RWPE2 (cell line): ENCODE data around the gene C2orf42.
"Not testable (repeated sequence)": the region's sequence is repeated elsewhere in the genome, so short reads cannot be mapped to it uniquely, and the experiment has no call there.

Experiments
- ATAC-seq: fragments of 200-7000 bp; cut with Tn5 transposase; 3 replicates; pipeline ENCODE4 v1.9.1; 2021; ENCODE audit warnings: low read depth
- DNase-seq: peaks from one replicate; pipeline ENCODE4 v3.0.0-alpha.2; 2020; ENCODE audit warnings: low spot score
- H3K27ac ChIP-seq: fragments of 450-650 bp; 2 replicates; pipeline ENCODE4 v1.5.1; 2017; ENCODE audit warnings: mild to moderate bottlenecking; ENCODE audit not compliant: poor library complexity, severe bottlenecking
- H3K27me3 ChIP-seq: fragments of 250-450 bp; sonication (Bioruptor Pico); 2 replicates; pipeline ENCODE4 v1.5.1; 2021; ENCODE audit warnings: mild to moderate bottlenecking, moderate library complexity; ENCODE audit not compliant: insufficient read depth, poor library complexity, severe bottlenecking
- H3K36me3 ChIP-seq: fragments of 250-450 bp; sonication (Bioruptor Pico); 2 replicates; pipeline ENCODE4 v1.5.1; 2020; ENCODE audit warnings: low read depth, mild to moderate bottlenecking, moderate library complexity
- H3K4me1 ChIP-seq: fragments of 250-450 bp; sonication (Bioruptor Pico); 2 replicates; pipeline ENCODE4 v1.5.1; 2021; ENCODE audit warnings: mild to moderate bottlenecking, moderate library complexity; ENCODE audit not compliant: insufficient read depth, poor library complexity, severe bottlenecking
- H3K4me3 ChIP-seq: fragments of 250-450 bp; sonication (Bioruptor Pico); 2 replicates; pipeline ENCODE4 v1.5.1; 2021; ENCODE audit warnings: mild to moderate bottlenecking, moderate library complexity; ENCODE audit not compliant: severe bottlenecking
- H3K9me3 ChIP-seq: fragments of 250-450 bp; sonication (Bioruptor Pico); 2 replicates; pipeline ENCODE4 v1.5.1; 2021; ENCODE audit warnings: mild to moderate bottlenecking, moderate library complexity; ENCODE audit not compliant: severe bottlenecking
- CTCF ChIP-seq: fragments of 450-650 bp; IDR thresholded peaks from one replicate; pipeline ENCODE4 v1.5.1; 2017; ENCODE audit warnings: mild to moderate bottlenecking, moderate library complexity; ENCODE audit not compliant: poor library complexity, severe bottlenecking

Gene C2orf42

GRCh38 chr2:70192516-70192915 is 1.7 kb upstream of the C2orf42 start:
- H3K9me3 ChIP-seq = no peaks in the 10 kb centered on the region
- ATAC-seq (no peak), DNase-seq (no peak)
- peak overlapping the region; percentile 14 for H3K27ac ChIP-seq
- H3K27me3 ChIP-seq = no peaks in the 10 kb centered on the region
- no peak overlapping the region for H3K4me3 ChIP-seq
- H3K4me1 ChIP-seq = peaks cover 8% of the 10 kb centered on the region
- TF ChIP-seq CTCF = no peak
- H3K36me3 ChIP-seq = no peaks in the 10 kb centered on the region

- Histone ChIP-seq H3K9me3 (no peaks in the 10 kb centered on the region), H3K36me3 (no peaks in the 10 kb centered on the region), H3K27me3 (no peaks in the 10 kb centered on the region), H3K4me1 (peaks cover 8% of the 10 kb centered on the region), H3K4me3 (peak overlapping the region; percentile 60), H3K27ac (peak overlapping the region; percentile 77)
- no peak for TF ChIP-seq CTCF
- no peak for ATAC-seq
- no peak for DNase-seq
These were observed 471 bp upstream of the C2orf42 start for GRCh38 chr2:70191244-70191735.

- TF ChIP-seq CTCF = no peak
- no peak for DNase-seq
- no peaks in the 10 kb centered on the region for H3K36me3 ChIP-seq
- no peak overlapping the region for H3K27ac ChIP-seq
- peaks cover 8% of the 10 kb centered on the region for H3K4me1 ChIP-seq
- ATAC-seq = no peak
- no peak overlapping the region for H3K4me3 ChIP-seq
- H3K9me3 ChIP-seq = no peaks in the 10 kb centered on the region
- H3K27me3 ChIP-seq = no peaks in the 10 kb centered on the region
These were observed 2.4 kb downstream of the C2orf42 start for GRCh38 chr2:70188460-70188859.

- not testable (repeated sequence) for H3K27ac ChIP-seq, H3K4me1 ChIP-seq, H3K36me3 ChIP-seq, H3K4me3 ChIP-seq, DNase-seq, H3K27me3 ChIP-seq, ATAC-seq, H3K9me3 ChIP-seq
These were observed 3.6 kb downstream of the C2orf42 start for GRCh38 chr2:70187170-70187569.

DNA sequence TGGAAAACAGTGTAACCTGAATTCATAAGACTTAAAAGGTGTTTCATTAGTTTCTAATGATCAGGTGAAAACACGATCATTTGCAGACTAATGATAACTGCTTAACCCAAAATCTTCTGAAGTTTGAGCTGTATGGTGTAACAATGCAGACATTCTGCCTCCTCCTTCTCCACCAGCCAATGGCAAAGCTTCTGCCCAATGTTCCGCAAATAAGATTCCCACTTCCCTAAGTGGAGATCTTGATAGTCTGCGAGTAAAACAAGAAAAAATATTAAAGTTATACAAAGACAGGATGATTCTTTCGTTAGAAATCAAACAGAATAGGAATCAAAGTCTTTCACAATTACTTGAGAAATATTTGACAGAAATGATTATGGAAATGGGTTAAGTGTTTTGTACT is 8.1 kb downstream of the C2orf42 start:
- DNase-seq (no peak), ATAC-seq (no peak)
- Histone ChIP-seq H3K27ac (no peak overlapping the region), H3K4me3 (no peak overlapping the region), H3K9me3 (no peaks in the 10 kb centered on the region), H3K27me3 (no peaks in the 10 kb centered on the region), H3K36me3 (peaks cover 31% of the 10 kb centered on the region), H3K4me1 (no peaks in the 10 kb centered on the region)
- no peak for TF ChIP-seq CTCF
